GM23338 (cell line): ENCODE data around the gene UGT1A3. TPM values are rescaled to one million over a fixed set of nuclear protein-coding genes. Genes with fewer than 3 reads are reported as not detected.

Source experiments
- CREB1 ChIP-seq: fragments of 250-450 bp; sonication (Bioruptor Pico); IDR thresholded peaks from 2 replicates; pipeline ENCODE4 v1.5.0; 2020; ENCODE audit warnings: low read depth, mild to moderate bottlenecking, moderate library complexity
- JUNB ChIP-seq: IDR thresholded peaks from one replicate; pipeline ENCODE4 v1.6.1; 2016; ENCODE audit warnings: antibody characterized with exemption; ENCODE audit not compliant: unreplicated experiment
- POLR2AphosphoS5 ChIP-seq: IDR thresholded peaks from 2 replicates; pipeline ENCODE4 v1.6.1; 2016; ENCODE audit warnings: antibody characterized with exemption, low read depth
- STAT1 ChIP-seq: IDR thresholded peaks from one replicate; pipeline ENCODE4 v1.6.1; 2016; ENCODE audit warnings: antibody characterized with exemption; ENCODE audit not compliant: unreplicated experiment
- ZNF331 ChIP-seq: fragments of 250-450 bp; sonication (Bioruptor Pico); IDR thresholded peaks from 2 replicates; pipeline ENCODE4 v1.5.0; 2020; ENCODE audit warnings: low read depth, mild to moderate bottlenecking, moderate library complexity
- polyA plus RNA-seq: library from polyadenylated mRNA; unstranded; fragments of >200 nt; fragmentation: Nextera tagmentation; extraction: Ambion mirVana; gene quantifications from 2 replicates; pipeline ENCODE4 v1.2.1, GENCODE V29; 2016
- total RNA-seq: library from RNA; depleted of rRNA; stranded (reverse); fragments of >200 nt; shearing (Covaris generic); gene quantifications from 2 replicates; pipeline ENCODE4 v1.2.3, GENCODE V29; 2014
- TF ChIP-seq, protein P1 (sequence below): fragments of 250-450 bp; sonication (Bioruptor Pico); IDR thresholded peaks from 2 replicates; pipeline ENCODE4 v1.5.0; 2020; ENCODE audit warnings: mild to moderate bottlenecking, moderate library complexity
- TF ChIP-seq, protein P2 (sequence below): IDR thresholded peaks from one replicate; pipeline ENCODE4 v1.6.1; 2018; ENCODE audit warnings: antibody characterized with exemption; ENCODE audit not compliant: unreplicated experiment

Gene UGT1A3
- total and polyA plus RNA-seq, 2 experiments from 2014 or later = not detected

DNA sequence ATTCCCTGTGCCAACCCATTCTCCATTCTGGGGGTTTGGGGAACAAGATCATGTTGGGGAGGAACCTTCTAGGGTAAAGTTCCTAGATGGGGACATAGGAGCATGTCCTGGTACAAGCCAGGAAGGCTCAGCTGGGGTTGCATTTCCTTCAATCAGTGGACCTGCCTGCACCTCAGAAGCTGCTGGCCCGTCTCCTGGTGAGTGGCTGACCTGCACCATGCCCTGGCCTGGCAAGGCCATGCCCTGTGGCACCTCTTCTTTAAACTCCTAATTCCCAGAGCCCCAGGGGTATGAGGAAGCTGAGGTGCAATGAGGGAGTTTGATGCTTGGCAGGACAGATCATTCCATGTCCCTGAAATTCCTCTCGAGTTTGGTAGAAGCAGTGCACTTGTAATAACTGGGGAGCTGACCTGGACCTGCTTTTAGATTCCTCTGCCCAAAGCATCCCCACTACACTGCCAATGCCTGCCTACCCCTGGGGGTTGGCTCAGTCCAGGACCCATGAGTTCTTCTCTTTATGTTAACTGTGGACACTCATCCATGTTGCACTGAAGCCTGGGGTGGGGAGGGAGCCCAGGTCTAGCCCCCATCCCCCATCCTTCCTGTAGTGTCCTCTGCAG lies 74.6 kb downstream of the UGT1A3 start (continued):
- TF ChIP-seq, protein P1, sequence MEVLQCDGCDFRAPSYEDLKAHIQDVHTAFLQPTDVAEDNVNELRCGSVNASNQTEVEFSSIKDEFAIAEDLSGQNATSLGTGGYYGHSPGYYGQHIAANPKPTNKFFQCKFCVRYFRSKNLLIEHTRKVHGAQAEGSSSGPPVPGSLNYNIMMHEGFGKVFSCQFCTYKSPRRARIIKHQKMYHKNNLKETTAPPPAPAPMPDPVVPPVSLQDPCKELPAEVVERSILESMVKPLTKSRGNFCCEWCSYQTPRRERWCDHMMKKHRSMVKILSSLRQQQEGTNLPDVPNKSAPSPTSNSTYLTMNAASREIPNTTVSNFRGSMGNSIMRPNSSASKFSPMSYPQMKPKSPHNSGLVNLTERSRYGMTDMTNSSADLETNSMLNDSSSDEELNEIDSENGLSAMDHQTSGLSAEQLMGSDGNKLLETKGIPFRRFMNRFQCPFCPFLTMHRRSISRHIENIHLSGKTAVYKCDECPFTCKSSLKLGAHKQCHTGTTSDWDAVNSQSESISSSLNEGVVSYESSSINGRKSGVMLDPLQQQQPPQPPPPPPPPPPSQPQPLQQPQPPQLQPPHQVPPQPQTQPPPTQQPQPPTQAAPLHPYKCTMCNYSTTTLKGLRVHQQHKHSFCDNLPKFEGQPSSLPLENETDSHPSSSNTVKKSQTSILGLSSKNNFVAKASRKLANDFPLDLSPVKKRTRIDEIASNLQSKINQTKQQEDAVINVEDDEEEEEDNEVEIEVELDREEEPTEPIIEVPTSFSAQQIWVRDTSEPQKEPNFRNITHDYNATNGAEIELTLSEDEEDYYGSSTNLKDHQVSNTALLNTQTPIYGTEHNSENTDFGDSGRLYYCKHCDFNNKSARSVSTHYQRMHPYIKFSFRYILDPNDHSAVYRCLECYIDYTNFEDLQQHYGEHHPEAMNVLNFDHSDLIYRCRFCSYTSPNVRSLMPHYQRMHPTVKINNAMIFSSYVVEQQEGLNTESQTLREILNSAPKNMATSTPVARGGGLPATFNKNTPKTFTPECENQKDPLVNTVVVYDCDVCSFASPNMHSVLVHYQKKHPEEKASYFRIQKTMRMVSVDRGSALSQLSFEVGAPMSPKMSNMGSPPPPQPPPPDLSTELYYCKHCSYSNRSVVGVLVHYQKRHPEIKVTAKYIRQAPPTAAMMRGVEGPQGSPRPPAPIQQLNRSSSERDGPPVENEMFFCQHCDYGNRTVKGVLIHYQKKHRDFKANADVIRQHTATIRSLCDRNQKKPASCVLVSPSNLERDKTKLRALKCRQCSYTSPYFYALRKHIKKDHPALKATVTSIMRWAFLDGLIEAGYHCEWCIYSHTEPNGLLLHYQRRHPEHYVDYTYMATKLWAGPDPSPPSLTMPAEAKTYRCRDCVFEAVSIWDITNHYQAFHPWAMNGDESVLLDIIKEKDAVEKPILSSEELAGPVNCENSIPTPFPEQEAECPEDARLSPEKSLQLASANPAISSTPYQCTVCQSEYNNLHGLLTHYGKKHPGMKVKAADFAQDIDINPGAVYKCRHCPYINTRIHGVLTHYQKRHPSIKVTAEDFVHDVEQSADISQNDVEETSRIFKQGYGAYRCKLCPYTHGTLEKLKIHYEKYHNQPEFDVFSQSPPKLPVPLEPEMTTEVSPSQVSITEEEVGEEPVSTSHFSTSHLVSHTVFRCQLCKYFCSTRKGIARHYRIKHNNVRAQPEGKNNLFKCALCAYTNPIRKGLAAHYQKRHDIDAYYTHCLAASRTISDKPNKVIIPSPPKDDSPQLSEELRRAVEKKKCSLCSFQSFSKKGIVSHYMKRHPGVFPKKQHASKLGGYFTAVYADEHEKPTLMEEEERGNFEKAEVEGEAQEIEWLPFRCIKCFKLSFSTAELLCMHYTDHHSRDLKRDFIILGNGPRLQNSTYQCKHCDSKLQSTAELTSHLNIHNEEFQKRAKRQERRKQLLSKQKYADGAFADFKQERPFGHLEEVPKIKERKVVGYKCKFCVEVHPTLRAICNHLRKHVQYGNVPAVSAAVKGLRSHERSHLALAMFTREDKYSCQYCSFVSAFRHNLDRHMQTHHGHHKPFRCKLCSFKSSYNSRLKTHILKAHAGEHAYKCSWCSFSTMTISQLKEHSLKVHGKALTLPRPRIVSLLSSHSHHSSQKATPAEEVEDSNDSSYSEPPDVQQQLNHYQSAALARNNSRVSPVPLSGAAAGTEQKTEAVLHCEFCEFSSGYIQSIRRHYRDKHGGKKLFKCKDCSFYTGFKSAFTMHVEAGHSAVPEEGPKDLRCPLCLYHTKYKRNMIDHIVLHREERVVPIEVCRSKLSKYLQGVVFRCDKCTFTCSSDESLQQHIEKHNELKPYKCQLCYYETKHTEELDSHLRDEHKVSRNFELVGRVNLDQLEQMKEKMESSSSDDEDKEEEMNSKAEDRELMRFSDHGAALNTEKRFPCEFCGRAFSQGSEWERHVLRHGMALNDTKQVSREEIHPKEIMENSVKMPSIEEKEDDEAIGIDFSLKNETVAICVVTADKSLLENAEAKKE (CRISPR knock-in tag) = no peak
- TF ChIP-seq ZNF331 (CRISPR knock-in tag) (no peak), JUNB (no peak), POLR2AphosphoS5 (no peak), STAT1 (no peak), CREB1 (no peak)
- TF ChIP-seq, protein P2, sequence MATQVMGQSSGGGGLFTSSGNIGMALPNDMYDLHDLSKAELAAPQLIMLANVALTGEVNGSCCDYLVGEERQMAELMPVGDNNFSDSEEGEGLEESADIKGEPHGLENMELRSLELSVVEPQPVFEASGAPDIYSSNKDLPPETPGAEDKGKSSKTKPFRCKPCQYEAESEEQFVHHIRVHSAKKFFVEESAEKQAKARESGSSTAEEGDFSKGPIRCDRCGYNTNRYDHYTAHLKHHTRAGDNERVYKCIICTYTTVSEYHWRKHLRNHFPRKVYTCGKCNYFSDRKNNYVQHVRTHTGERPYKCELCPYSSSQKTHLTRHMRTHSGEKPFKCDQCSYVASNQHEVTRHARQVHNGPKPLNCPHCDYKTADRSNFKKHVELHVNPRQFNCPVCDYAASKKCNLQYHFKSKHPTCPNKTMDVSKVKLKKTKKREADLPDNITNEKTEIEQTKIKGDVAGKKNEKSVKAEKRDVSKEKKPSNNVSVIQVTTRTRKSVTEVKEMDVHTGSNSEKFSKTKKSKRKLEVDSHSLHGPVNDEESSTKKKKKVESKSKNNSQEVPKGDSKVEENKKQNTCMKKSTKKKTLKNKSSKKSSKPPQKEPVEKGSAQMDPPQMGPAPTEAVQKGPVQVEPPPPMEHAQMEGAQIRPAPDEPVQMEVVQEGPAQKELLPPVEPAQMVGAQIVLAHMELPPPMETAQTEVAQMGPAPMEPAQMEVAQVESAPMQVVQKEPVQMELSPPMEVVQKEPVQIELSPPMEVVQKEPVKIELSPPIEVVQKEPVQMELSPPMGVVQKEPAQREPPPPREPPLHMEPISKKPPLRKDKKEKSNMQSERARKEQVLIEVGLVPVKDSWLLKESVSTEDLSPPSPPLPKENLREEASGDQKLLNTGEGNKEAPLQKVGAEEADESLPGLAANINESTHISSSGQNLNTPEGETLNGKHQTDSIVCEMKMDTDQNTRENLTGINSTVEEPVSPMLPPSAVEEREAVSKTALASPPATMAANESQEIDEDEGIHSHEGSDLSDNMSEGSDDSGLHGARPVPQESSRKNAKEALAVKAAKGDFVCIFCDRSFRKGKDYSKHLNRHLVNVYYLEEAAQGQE = no peak
